ENCODE measurements around the gene CYP46A1.

Gene CYP46A1

DNA sequence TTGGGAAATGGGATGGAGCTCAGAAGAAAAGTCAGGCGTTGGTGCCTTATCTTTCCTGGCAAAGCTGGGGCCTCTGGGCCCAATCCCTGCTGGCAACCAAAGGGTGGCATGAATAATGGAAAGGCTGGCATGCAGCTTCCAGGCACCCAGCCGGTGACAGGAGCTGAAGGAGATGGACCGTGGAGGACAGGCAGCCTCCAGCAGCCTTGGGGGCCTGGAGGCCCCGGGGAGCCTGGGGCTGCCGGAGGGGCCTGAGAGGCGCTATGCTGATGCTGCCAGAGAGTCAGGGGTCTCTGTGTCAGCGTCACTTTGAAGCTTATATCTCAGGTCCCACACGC lies 70.9 kb downstream of the CYP46A1 start:
- Histone ChIP-seq H3K36me3 (ENCODE audit: control insufficient read depth in 2 of 2, insufficient read depth in 1 of 2, low read length in 2 of 2) (no peaks in the 10 kb centered on the region), H3K9me3 (ENCODE audit: control insufficient read depth, insufficient read depth, low read depth, low read length) (no peaks in the 10 kb centered on the region), H3K27ac (ENCODE audit: extremely low read depth, low read depth, low read length) (no peak overlapping the region), H3K4me1 (ENCODE audit: control insufficient read depth, insufficient read depth, low read length) (peaks cover 6% of the 10 kb centered on the region; the same call in 1 of the 2 replicates), H3K4me3 (ENCODE audit: low read depth, low read length) (no peak overlapping the region)
- POLR2A ChIA-PET, result interaction anchor here (0.8 kb wide), 1 partner anchor 19 kb away, joined by 3 read pairs; no protein-coding TSS in a partner anchor
- CTCF ChIA-PET, result interaction anchor here (1.4 kb wide), 1 partner anchor 25 kb away, joined by 8 read pairs; no protein-coding TSS in a partner anchor
- no peak for TF ChIP-seq ZNF558 (tag by site-specific recombination; IDR thresholded peaks at IDR 0.05)

DNA sequence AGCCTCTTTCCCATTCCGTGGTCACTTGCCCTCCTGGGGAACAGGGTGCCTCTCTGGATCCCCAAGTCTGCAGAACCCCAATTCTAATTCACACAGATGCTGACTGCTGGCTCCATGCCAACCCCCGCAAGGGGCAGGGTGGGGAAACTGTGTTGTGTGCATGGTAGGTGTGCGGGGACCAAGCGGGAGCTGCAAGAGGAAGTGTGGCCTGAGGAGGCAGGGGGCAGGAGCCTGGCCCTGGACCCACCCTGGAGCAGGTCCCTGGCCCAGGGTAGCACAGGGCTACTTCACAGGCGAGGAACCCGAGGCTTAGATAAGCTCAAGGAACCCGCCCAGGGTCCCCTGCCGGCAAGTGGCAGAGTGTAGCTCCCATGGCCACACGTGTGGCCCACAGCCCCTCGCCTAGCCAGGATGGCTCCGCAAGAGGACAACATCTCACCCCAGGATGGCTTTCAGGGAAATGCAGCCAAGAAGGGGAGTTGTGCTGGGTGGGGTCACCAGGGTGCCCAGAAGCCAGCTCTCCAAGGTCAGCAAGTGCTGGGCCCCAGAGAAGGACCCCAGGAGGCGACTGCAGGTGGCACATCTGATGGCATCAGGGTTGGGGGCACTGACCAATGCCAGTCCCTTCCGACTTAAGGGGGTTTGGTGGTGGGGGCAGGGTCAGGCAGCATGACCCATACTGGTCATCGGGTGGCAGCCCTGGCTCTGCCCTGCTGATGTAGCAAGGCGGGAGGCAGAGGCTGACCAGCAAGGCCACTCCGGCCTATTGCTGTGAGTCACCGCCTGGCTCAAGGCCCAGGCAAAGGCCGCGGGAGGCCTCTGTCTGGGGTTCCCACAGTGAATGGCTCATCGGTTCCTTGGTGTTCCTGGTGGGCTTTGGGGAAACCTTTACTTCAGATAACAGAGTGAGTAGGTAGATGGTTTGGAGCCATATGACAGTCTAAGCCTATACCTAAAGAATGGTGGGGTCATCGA lies 71.8 kb downstream of the CYP46A1 start:
- Histone ChIP-seq H3K36me3 (ENCODE audit: control insufficient read depth in 2 of 2, insufficient read depth in 1 of 2, low read length in 2 of 2) (no peaks in the 10 kb centered on the region), H3K9me3 (ENCODE audit: control insufficient read depth, insufficient read depth, low read depth, low read length) (no peaks in the 10 kb centered on the region), H3K27ac (ENCODE audit: extremely low read depth, low read depth, low read length) (no peak overlapping the region), H3K4me3 (ENCODE audit: low read depth, low read length) (no peak overlapping the region), H3K4me1 (ENCODE audit: control insufficient read depth, insufficient read depth, low read length) (peaks cover 6% of the 10 kb centered on the region; the same call in 1 of the 2 replicates)
- CTCF ChIA-PET, result interaction anchor here (0.6 kb wide), 1 partner anchor 26 kb away, joined by 3 read pairs; no protein-coding TSS in a partner anchor
- POLR2A ChIA-PET, result interaction anchor here (0.8 kb wide), 1 partner anchor 18 kb away, joined by 3 read pairs; no protein-coding TSS in a partner anchor
- TF ChIP-seq GLIS1 (tag by site-specific recombination; IDR thresholded peaks at IDR 0.05) (peak; percentile 71), ZFP37 (tag by site-specific recombination; IDR thresholded peaks at IDR 0.05) (no peak), ZNF214 (tag by site-specific recombination; IDR thresholded peaks at IDR 0.05; ENCODE audit: borderline replicate concordance) (no peak), ZIC2 (tag by site-specific recombination; IDR thresholded peaks at IDR 0.05) (peak; percentile 86), ZNF549 (tag by site-specific recombination; IDR thresholded peaks at IDR 0.05) (no peak), KLF9 (tag by site-specific recombination; IDR thresholded peaks at IDR 0.05; ENCODE audit: low read depth) (no peak), ZNF148 (tag by site-specific recombination; IDR thresholded peaks at IDR 0.05; ENCODE audit: borderline replicate concordance) (no peak), ZNF792 (tag by site-specific recombination; IDR thresholded peaks at IDR 0.05) (no peak), ZNF585B (tag by site-specific recombination; IDR thresholded peaks at IDR 0.05) (no peak), WT1 (tag by site-specific recombination; IDR thresholded peaks at IDR 0.05) (no peak), ZNF341 (tag by site-specific recombination; IDR thresholded peaks at IDR 0.05; ENCODE audit: low read depth) (no peak), ZNF169 (tag by site-specific recombination; IDR thresholded peaks at IDR 0.05) (no peak), GLIS2 (tag by site-specific recombination; IDR thresholded peaks at IDR 0.05) (peak; percentile 69), ZNF596 (tag by site-specific recombination; IDR thresholded peaks at IDR 0.05) (no peak), ZNF394 (tag by site-specific recombination; IDR thresholded peaks at IDR 0.05; ENCODE audit: borderline replicate concordance) (no peak), ZNF133 (tag by site-specific recombination; IDR thresholded peaks at IDR 0.05) (no peak), HIC1 (tag by site-specific recombination; IDR thresholded peaks at IDR 0.05) (peak; percentile 95), PRDM1 (tag by site-specific recombination; IDR thresholded peaks at IDR 0.05) (no peak), YY1 (tag by site-specific recombination; IDR thresholded peaks at IDR 0.05) (no peak), ZNF629 (tag by site-specific recombination; IDR thresholded peaks at IDR 0.05) (no peak), ZNF140 (tag by site-specific recombination; IDR thresholded peaks at IDR 0.05) (no peak), ZNF548 (tag by site-specific recombination; IDR thresholded peaks at IDR 0.05) (no peak)
- TF ChIP-seq, protein P1, sequence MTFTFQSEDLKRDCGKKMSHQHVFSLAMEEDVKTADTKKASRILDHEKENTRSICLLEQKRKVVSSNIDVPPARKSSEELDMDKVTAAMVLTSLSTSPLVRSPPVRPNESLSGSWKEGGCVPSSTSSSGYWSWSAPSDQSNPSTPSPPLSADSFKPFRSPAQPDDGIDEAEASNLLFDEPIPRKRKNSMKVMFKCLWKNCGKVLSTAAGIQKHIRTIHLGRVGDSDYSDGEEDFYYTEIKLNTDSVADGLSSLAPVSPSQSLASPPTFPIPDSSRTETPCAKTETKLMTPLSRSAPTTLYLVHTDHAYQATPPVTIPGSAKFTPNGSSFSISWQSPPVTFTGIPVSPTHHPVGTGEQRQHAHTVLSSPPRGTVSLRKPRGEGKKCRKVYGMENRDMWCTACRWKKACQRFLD (tag by site-specific recombination; IDR thresholded peaks at IDR 0.05), result no peak
- TF ChIP-seq, protein P2, sequence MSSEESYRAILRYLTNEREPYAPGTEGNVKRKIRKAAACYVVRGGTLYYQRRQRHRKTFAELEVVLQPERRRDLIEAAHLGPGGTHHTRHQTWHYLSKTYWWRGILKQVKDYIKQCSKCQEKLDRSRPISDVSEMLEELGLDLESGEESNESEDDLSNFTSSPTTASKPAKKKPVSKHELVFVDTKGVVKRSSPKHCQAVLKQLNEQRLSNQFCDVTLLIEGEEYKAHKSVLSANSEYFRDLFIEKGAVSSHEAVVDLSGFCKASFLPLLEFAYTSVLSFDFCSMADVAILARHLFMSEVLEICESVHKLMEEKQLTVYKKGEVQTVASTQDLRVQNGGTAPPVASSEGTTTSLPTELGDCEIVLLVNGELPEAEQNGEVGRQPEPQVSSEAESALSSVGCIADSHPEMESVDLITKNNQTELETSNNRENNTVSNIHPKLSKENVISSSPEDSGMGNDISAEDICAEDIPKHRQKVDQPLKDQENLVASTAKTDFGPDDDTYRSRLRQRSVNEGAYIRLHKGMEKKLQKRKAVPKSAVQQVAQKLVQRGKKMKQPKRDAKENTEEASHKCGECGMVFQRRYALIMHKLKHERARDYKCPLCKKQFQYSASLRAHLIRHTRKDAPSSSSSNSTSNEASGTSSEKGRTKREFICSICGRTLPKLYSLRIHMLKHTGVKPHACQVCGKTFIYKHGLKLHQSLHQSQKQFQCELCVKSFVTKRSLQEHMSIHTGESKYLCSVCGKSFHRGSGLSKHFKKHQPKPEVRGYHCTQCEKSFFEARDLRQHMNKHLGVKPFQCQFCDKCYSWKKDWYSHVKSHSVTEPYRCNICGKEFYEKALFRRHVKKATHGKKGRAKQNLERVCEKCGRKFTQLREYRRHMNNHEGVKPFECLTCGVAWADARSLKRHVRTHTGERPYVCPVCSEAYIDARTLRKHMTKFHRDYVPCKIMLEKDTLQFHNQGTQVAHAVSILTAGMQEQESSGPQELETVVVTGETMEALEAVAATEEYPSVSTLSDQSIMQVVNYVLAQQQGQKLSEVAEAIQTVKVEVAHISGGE (tag by site-specific recombination; conservative IDR thresholded peaks at IDR 0.05; ENCODE audit: low read depth), result no peak
